ENCODE results near the gene SRD5A1.

GRCh38 chr5:6717247-6717646 is 84.0 kb downstream of the SRD5A1 start:
- TF ChIP-seq YY1 (IDR thresholded peaks at IDR 0.05; ENCODE audit: insufficient read depth, insufficient read length), result no peak
- TF ChIP-seq ZNF274 (IDR thresholded peaks at IDR 0.05; ENCODE audit: low read depth, low read length), result no peak
- no peak for TF ChIP-seq SUZ12 (IDR thresholded peaks at IDR 0.05; ENCODE audit: extremely low read depth, insufficient read depth, insufficient read length)
